ENCODE data around the gene SELENBP1.

Gene SELENBP1

DNA sequence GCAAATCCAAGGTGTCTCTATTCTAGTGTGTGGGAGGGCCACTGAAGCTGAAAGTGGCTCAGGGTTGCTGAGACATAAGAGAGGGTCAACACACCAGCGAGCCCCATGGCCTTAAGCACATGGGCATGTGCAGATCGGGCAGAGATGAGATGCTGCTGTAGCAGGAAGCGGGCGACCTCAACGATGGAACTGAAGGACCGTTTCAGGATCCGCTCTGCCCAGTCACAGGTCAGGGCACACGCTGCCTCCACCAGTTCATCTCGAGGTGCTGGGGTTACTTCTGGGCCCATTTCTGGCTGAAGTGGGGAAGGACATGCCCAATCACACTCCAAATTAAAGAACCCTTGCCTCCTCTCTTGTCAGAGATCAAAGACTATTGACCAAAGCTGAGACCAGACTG, 28.9 kb downstream of the SELENBP1 start:
- DNase-seq: no peak

DNA sequence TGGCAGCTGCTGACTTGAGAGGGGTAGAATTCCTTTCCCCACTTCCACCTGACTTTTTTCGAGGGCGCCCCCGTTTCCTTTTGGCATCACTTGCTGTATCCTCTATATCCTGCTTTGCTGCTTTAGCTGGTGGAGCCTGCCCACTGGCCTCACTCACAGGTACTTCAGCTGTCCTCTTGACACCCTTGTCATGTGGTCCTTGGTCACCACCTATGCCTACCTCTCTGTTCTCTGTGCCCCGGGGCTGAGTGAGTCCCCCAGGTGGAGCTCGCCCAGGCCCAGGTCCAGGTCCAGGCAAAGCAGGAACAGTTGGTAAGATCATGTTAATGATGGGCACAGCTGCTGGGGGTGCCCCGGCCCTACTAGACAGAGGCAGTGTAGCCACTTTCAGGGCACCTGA, 29.9 kb downstream of the SELENBP1 start:
- DNase-seq: no peak

DNA sequence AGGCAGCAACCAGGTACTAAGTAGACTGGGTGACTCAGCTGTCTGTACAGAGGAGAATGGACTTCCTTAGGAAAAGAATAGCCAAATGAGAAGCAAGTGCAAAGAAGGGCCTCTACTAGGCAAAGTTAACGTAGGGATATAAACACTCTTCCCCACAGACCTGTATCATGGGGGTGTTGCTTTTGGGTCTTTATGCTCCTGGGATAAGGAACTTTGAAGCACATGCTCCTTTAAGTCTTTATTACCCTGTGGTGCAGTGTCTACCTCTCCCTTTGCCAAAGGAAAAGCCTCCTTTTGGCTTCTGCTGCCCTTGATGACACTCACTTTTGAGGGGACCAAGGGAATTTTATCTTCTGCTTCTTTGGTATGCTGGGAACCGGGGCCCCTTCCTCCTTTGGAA, 30.5 kb downstream of the SELENBP1 start:
- DNase-seq: no peak

DNA sequence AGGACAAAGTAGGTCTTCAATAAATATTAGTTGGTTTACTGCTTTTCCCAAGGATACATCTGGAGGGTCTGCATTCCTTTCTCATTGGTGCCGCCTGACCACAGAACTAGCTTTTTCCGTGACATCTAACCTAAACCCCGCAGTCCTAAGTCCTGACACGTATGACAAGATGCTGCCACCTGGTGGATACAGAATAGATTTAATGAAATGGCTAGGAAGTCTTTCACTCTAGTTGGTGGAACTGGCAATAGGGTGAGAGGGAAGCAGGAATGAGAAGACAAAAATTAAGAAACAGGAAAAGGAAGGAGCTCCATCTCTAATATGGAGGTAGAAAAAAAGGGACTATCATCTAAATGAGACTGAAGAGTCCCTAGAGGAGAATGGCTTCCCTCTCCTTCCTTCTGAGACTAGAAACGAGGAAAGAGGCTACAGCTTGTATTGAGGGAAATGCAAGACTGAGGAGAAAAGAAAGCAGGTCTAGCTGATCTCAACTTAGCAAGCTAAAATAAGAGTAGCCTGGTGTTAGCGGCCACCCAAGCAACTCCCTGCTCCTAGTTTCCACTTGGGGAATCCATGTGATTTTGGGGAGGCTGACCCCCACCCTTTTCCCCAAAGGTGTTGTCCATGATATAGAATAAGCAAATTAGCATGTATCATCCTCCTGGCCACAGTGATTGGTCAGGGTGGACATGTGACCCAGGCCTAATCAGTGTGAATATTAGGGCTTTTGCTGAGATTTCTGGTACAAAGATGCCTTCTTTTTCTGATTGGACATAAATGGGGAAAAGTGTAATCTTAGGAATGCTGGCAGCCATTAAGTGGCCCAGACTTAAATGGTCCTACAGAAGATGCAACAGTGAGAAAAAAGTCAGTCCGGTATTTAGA, 31.4 kb downstream of the SELENBP1 start:
- DNase-seq: peak; percentile 78

DNA sequence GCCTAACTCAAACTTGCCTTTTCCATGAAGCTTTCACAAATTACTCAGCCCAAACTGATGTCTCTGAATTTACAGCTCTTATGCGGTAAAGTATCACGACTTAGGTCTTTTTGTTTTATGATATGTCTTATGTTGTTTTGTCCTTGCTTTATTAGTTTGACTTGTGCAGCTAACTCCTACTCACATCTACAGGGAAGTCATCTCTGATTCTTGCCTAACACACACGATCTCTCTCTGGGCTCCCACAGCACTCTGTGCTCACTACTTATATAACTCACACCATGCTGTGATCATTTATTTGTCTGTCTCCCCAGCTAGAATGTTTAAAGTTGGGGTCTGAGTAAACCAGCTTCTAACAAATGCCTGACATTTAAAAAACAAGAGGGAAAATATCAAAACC, 35.9 kb downstream of the SELENBP1 start:
- DNase-seq: no peak

DNA sequence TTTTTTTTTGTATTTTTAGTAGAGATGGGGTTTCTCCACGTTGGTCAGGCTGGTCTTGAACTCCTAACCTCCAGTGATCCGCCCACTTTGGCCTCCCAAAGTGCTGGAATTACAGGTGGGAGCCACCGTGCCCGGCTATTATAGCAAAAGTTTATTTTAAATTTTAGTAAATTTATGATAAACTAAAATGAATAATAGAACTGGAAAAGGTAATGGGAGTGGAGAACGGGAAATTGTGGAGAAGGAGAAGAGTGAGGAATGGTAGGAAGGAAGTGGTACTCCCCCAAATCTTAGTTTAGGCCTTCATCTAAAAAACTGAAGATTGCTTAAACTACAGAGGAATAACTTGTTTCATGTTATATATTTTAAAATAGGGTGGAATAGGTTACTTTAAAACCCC, 37.7 kb downstream of the SELENBP1 start:
- no peak for DNase-seq

DNA sequence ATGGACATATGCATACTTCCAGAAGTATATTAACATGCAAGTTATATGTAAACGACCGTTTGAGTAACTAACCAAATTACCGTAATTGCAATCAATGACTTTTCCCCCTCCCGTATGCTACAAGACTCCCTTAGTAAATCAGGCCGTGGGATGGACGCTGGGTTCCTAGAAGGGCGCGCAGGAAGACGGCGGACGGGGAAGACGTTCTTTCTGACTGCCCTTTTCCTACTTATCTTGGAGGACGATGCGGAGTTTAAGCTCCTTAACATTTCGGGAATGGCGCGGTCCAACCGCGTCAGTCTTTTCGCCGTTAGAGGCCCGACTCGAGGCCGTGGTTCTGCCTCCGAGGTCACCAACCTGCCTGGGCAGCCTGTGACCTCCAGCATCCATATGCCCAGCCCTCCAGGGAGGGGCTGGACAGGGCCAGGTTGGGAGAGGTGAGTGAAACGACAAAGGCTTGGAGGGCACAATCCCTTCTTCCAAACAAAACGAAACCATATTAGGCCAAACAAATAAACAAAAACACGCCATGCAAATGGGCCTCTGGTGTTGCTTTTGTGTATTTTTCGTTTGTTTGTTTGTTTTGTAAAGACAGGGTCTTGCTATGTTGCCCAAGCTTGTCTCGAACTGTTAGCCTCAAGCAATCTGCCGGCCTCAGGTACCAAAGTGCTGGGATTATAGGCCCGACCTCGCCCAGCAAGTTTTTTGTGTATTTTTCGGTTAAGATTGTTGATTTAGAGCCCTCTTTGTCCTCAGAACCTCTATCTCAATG, 44.4 kb downstream of the SELENBP1 start:
- no peak for DNase-seq

DNA sequence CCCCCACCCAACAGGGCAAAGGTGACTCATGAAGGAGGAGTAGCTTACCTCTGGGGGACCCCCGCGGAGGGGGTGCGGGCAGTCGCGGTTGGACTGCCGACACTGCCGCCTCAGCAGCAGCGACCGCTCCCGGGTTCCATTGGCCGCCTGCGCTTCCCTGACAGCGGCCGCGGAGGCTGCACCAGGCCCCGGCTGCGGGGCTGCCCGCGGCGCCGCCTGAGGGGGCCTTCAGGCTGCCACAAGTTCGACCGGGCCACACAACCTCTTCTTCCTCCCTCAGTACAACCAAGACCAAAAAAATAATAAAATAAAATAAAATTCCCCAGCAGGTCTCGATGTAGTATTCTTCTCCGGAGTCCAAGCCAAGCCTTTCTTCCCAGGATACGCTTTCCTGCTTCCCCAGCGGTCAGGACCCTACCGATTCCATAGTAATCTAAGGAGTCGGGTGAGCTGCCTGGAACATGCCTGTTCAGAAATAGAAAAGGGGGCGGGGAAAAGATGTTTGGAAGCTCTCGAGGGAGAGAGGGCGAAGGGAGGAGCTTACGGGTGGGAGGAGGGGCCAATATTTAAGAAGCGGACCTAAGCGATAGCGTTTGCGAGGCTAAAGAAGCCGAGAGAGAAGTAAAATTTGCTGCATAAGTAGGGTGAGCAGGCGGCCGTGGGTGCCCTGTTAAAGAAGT, 45.1 kb downstream of the SELENBP1 start, which contains the start of gene PI4KB:
Gene PI4KB (minus strand): TSS at position 194 of the 680 bp plus-strand sequence. CDS start 10,935 bp downstream, outside the sequence.
- DNase-seq: peak; percentile 98

DNA sequence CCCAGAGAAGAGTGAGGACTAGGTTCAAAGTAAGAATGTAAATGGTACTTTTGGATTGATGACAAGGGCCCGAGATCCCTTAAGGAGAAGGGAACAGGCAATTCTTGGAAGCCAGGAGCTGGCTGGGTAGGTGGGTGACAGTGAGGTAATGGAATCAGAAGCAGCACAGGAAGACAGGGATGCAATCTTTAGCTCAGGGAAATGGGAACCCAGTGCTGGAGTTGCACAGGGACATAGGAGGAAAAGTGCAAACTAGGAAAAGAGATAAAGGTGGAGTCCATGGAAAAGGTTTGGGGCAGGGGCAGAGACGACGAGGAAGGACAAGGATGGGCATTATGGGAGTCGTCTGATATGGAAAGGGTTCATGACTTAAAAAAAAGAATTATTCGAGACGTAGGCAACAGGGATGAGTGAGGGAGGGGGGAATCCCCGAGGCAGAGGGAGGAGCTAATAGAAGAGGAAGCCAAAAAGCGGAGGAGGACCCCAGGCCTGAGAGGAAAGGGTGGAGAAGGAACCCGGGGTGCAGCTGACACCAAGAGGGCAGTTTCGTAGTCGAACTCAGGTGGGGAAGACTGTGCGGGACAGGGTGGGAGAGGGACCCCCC, 45.8 kb downstream of the SELENBP1 start:
- DNase-seq: peak; percentile 63

DNA sequence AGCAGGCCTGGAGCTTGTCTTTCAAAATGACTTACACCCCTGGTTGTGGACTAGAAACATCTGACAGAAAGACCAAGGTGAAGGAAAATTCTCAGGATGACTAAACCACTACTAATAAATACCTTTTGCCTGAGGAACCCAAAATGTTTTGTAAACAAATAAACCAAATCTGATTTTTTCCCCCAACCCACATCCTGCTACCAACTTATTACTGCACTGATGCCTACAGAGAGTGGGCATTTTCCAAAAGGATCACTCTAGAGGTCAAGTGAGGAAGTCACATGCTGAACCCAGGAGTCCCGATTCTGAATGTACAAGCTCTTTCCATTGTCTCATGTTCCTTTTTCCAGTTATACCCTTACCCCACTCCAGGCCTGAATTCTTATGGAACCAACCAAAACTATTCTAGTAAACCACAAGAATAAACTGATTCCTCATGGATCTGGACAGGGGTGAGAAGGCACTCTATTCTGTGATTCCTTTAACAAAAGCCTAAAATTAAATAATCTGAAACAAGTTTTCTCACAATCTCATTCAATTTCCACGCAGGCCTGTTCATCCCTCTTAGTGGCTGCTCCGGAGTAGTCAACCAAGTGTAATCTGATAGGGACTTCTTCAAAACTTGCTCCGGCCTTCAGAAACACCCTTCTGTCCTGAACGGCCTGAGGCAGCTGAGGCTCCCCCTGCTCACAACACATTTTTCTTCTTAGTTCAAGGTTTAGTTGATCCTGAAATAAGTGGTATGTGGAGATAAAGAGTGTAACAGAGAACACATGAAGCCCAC, 46.7 kb downstream of the SELENBP1 start:
- peak; percentile 41 for DNase-seq

DNA sequence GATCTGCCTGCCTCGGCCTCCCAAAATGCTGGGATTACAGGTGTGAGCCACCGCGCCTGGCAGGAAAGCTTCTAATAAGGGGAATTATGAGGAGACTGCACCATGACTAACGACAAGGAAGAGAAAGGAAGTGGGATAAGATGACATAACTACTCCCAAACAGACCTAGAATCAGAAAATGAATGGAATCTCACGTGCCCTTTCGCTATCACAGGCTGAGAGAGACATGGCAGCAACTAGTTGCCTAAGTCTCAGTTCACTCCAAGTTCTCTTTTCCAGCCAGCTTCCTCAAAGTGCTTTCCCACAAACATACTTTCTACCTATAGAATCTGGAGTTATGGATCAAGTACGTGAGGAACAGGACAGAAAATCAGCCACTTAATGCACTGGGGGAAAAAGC, 47.3 kb downstream of the SELENBP1 start:
- DNase-seq: no peak

DNA sequence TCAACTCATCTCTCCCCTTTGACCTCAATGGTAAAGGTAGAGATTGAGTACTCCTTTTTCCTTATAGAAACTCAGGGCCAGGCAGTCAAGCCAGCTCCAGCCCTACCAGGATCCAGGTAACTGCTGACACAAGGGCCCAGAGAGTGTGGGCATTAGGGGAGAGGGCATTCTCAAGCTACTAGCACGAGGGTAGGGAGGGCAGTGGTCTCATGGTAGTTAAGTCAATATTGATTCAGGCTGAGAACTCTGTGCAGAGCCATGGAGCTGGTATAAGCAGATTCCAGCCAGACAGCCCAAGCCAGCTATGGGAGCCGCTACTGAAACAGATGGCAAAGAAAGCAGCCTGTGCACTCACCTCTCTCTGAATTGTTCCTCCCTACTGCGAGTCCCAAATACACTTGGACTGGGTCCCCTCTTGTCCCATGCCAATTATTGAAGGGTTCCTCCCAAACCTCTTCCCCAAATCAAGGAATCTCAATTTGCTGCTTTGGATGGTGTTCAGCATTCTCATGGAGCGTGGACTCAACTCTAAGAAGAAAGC, 48.0 kb downstream of the SELENBP1 start:
- DNase-seq: no peak

DNA sequence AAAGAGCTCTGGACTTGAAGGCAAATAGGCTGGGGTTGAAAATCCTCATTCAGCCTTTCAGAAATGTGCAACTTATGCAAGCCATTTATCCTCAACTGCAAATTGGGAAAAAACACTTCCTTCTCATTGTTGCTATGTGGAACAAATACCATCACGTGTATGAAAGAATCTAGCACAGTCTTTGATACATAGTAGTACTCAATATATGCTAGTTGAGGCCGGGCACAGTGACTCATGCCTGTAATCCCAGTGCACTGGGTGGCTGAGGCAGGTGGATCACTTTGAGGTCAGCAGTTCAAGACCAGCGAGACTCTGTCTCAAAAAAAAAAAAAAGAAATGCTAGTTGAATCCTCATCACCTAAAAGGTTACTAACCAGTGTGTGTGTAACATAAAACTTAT, 53.5 kb downstream of the SELENBP1 start:
- no peak for DNase-seq

DNA sequence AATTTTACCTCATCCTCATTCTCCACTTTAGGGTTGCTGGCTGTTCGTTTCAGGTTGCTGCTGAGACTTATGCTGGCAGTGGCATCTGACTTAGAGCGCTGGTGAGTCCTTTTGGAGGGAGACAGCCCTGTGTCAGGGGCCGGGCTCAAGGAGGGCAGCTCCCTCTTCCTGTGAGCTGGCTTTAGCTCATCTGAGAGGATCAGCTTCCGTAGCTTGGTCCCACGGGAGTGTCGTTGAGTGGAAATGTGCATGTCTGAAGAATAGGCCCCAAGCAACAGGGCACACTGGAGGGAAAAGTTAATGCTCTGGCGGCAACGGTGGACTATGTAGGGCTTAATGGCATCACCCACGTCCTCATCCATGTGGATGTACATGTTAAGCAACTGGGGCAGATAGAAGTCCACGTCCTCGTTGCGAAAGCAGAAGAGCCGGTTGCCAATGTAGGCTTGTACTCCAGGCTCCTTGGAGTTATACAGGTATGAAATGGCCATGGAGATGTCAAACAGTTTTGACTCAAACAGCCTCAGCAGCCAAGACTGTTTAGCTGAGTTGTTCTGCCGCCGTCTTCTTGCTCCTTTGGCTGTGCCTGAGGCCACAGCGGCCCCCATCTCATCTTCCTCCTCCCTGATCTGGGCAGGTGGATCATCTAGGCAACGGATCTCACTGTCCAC, 56.8 kb downstream of the SELENBP1 start:
- no peak for DNase-seq
